HL-60/S4 (cell line): ENCODE results near the gene TXLNB.

Source experiments
- in situ Hi-C: fragments of 300-500 bp; cut with MboI; formaldehyde crosslinking; loops from 2 replicates; pipeline ENCODE4 v1.14.3; 2022; ENCODE audit warnings: low sequenced_read_pairs

TXLNB gene

GRCh38 chr6:139275279-139276055 lies 16.3 kb downstream of the TXLNB start:
- in situ Hi-C loops: no loop called here

DNA sequence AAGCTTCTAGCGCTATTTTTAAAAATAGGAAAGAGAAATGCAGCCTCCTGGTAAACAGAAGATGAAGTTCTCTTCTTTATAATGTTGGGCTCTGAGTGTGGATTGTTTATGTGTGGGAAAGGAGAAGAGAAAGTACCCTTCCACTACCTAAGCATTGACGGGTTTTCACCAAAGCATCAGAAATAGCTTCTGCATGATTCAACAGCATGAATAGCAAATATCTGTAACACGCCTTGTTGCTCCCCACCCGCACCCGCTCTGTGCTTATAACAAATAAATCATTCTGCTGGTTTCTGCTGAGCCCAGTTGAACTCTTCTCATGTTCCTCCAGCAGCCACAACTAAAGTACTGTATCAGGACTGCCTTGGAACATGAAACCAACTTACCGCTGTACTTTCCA lies 20.7 kb downstream of the TXLNB start:
- in situ Hi-C loops: no loop called here

DNA sequence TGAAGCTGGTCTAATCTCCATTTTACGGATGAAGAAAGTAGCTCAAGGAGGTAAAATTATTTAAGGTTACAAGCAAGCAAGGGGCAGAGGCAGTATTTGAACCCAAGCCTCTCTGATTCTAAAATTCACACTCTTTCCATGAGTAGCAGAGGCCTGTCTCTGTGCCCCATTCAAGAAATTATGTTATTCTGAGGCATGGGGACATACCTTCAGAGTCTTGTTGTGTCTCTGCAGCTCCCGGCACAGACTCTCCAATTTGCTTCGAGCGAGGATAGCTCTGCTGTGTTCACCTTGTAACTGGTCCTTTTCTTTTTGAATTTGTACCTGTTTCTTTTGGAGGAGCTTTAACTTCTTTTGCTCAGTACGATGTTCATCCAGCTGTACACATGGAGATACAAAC lies 21.5 kb downstream of the TXLNB start:
- in situ Hi-C loops: no loop called here

DNA sequence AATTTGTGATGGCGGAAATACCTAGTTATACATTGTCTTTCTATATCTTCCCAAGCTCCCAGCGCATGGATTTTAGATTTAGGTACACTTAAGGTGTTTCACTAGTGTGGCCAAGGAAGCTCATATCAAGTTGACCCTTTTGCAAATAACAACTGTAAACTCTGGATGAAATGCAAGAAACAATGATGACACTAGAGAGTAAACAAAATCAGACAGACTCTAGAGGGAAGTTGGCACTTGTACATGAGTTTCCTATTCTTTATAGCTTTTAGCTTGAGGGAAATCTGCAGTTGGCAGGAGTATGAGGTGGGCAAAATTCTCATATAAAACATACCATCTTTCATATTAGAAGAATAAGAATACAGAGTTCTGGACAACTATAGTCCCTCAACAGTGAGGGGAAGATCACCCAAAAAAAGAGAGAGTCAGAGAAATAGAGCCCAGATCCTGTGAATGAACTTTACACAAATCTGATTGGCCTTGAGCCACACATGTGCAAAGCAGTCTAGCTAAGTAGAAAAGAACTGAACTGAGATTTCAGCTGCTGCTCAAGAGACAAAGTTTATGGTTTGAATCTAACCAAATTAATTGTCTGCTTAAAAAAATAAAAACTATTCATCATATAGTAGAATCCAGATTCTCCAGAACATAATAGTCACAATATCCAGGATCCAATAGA lies 26.1 kb downstream of the TXLNB start:
- in situ Hi-C loops: no loop called here

GRCh38 chr6:139262519-139263300 lies 29.1 kb downstream of the TXLNB start:
- in situ Hi-C loops: no loop called here

DNA sequence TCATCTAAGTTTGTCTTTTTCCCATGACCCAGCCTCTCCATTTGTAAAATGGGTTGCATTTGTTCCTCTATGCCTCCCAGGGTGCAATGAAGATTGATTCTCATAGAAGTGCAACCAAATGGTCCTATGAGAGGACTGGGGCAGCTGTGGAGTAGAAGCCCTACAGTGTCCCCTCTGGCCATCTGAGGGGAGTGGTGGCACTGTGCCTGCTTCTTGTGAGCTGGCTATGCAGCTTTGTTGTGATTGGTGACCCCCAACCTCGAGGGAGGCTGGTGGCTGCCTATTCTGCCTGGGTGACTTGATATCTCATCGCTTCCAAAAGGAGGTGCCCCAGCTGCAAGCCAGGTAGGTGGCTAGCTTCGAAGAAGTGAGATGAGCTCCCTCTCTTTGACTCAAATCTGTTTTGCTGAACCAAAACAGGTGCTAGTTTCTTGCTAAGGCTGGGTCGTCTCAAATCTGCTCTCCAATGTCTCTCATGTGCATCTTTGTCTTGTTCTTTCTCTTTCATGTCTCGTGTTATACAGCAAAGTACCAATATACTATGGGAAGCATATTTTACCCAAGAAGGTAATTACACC lies 33.9 kb downstream of the TXLNB start:
- in situ Hi-C loops: no loop called here

GRCh38 chr6:139257291-139257690 lies 34.5 kb downstream of the TXLNB start:
- in situ Hi-C loops: no loop called here

DNA sequence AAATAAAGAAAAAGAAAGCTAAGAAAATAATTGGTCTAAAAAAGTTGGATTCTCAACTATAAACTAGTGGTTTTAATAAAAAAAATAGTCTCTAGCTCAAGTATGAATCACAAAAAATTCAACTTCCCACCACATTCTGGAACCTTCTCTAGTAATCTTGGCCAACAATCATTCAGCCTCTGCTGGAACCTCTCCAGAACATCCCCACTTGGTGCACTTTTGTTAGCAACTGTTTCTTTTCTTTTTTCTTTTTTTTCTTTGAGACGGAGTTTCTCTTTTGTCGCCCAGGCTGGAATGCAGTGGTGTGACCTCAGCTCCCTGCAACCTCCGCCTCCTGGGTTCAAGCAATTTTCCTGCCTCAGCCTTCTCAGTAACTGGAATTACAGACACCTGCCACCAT lies 35.7 kb downstream of the TXLNB start:
- in situ Hi-C loops: no loop called here

DNA sequence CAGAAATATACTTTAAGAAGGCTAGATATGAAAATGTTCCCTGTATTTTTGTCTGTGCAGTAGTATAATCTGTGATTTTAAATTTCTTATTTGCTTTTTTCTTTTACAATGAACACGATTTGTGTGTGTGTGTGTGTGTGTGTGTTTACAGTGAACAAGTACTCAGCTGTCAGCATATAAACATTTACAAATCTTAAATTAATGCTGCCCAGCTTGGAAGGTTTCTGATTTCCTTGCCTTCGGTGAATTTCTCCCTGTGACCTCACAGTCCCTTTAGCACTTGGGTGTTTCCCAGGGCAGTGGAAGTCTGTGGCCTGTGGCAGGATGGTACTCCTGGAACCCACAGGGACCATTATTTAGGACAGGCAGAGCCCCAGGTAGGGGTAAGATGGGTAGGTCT lies 37.6 kb downstream of the TXLNB start:
- in situ Hi-C loops: no loop called here

- in situ Hi-C loops: no loop called here
Observed at GRCh38 chr6:139253656-139254055, 38.1 kb downstream of the TXLNB start.

DNA sequence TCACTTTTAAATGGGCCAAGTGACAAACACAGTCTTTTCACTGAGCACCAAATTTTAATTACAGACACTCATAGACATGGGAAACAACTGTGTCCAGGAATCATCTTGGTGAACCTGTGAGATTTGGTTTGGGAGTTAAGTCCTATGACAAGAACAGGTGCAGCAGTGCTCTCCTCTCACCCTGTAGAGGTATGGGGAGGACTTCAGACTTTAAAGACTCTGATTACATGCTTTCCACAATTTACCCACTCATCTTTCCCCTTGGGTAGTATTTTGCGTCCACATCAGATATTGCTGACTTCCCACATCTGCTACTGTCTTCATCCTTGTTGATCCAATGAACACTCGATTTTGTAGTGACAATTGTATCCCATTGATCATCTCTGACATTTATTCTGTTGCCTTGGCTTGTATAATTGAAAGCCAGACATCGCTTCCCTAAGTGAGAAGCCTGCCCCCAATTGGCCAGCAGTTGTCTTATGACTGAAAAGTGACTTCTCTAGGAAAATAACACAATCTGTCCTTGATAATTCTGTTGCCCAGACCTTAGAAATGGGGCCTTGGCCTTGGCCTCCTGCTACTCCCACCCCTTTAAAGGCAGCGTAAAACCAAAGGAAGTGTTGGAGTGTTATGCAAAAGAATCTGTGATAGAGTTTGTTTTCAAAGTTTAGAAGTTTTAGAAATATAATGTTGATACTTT lies 40.0 kb downstream of the TXLNB start:
- in situ Hi-C loops: no loop called here

DNA sequence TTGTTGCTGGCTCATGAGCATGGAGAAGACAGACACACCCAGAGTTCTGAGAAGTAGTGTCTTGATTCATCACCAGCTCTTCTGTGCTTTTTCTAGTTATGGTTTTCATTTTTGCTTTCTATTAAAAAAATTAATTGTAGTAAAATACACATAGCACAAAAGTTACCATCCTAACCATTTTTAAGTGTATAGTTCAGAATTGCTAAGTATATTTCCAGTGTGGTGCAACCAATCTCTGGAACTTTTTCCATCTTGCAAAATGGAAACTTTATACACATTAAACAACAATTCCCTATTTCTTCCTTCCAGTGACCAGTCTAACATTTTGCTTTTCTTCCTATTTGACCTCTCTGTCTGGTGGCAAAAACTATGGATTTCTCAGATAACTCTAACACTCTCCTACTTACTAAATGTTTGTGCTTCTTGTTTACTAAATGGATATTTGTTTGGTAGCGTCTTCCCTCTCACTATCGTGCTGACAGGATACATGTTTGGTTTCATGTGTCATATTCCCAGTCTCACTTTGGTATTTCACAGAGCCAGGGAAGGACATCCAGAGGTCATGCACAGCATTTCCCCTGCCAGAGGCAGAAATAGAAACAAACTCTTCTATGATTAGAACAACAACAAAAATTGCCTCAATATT lies 40.6 kb downstream of the TXLNB start:
- in situ Hi-C loops: no loop called here

DNA sequence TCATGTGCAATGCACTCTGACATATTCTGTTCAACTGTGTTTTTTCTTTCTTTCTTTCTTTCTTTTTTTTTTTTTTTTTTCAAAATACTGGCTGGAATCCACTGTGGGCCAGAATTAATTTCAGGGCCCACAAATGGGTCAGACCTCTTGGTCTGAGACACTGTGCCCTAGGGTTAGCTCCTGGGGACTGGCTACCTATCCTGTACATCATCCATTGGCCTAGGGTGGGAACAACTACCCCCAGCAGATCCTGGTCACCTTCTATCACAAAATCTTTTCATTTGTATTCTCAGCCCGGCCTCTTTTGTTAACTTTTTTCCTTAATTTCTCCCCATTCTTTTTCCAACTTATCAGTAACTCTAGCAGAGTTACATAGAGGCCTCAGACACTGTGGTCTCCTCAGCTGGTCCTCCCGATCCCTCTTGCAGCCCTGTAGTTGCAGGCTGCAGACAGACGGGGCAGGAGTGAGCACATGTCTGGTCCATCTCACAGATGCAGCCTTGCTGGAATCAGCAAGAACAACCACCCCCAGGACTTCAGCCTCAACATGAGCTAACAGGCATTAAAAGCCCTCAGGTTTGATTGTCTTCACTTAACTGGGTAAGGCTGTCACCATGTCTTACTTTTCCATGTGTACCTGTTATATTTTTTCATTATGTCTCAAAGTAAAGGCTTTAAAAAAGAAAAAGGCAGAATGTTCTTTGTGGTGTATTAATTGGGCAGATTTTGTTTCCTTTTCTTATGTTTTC lies 41.3 kb downstream of the TXLNB start:
- in situ Hi-C loops: no loop called here

DNA sequence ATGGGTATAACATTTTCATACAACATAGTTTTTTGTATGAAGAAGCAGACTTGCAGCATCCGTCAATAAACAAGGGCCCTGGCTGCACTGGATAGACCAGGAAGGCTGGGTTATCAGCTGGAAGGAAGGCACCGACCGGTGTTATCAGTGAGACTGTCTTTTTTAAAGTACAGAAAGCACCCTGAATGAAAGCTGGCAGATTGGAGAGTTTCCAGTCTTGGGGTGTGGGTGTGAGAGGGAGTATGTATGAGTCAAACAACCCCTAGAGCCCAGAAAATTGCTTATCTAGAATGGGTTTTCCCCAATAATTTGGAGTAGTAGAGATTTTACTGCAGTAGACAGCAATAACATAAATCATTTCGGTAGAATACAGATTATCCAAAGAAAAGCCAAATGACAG lies 42.4 kb downstream of the TXLNB start:
- in situ Hi-C loops: no loop called here

- in situ Hi-C loops: no loop called here
Observed at GRCh38 chr6:139248911-139249310, 42.9 kb downstream of the TXLNB start.

DNA sequence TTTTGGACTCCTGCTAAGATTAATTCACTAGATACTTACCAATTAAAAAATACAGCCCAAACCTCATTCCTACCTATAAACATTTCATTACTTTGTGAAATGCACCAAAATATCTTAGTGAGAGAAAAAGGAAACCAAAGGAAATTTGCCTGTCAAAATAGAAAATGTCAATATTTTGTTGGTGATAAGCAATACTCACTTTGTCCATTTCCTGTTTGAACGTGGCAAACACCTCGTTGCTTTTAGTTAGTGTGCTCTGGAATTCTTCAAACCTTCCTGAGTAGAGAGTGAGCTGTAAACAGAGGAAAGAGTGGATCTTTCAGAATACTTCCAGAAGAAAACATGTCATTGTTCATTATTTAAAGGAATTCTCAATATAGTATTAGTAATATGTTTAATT lies 44.2 kb downstream of the TXLNB start:
- in situ Hi-C loops: no loop called here

- in situ Hi-C loops: no loop called here
Observed at GRCh38 chr6:139243536-139243935, 48.3 kb downstream of the TXLNB start.

DNA sequence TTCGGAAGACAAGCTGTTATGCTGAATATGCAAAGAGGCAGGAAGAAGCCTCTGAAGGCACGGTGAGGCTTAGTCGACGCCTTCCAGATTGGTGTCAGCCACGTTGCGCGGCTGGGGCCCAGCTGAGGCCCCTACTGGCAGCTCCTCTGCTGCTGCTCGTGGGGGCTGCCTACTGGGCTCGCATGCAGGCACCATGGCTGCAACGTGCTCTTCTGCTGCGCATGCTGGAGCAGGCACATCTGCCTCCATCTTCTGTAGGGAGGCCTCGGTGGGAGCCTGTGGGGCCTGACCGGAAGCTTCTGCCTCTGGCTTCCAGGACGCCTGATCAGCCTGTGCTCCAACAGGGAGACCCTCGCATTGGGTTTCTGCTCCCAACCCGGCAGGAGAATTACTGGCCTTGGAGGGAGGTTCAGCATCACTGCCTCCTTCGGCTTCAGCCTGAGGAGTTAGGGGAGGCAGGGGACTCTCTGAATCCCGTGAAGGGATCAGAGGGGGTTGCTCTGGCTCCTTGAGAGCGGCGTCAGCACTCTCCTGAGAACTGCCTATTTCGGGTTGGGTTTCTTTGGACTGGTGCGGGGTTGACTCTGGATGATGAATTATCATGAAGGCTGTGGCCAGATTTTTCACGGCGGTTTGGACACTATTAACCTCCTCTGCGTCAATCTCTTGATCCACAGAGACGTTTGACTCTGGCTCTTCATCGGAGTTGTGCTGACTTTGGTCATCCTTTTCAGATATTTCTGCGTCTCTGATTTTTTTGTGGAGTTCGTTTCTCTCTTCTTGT lies 49.1 kb downstream of the TXLNB start:
- in situ Hi-C loops: no loop called here
